T-helper 2 cell treated with Interferon-gamma antibody and Interleukin-4, amounts not matched to agents 5 μg/mL and 100 μg/mL, for 36 hours (primary cell): ENCODE results near the gene UCN.
"Not testable (repeated sequence)": the region's sequence is repeated elsewhere in the genome, so short reads cannot be mapped to it uniquely, and the experiment has no call there.

Experiments used
- DNase-seq: peaks from one replicate; pipeline ENCODE4 v3.0.0; 2021; ENCODE audit warnings: low spot score
- H3K27ac Mint-ChIP-seq: one replicate; pipeline ENCODE4 v1.8.0; 2021; ENCODE audit warnings: mild to moderate bottlenecking, mixed read lengths
- H3K27me3 Mint-ChIP-seq: one replicate; pipeline ENCODE4 v1.8.0; 2021; ENCODE audit warnings: low read depth, mixed read lengths
- H3K36me3 Mint-ChIP-seq: one replicate; pipeline ENCODE4 v1.8.0; 2021; ENCODE audit warnings: low read depth, mixed read lengths
- H3K4me1 Mint-ChIP-seq: one replicate; pipeline ENCODE4 v1.8.0; 2021; ENCODE audit warnings: low read depth, mixed read lengths
- H3K4me3 Mint-ChIP-seq: one replicate; pipeline ENCODE4 v1.8.0; 2022; ENCODE audit warnings: mild to moderate bottlenecking, moderate library complexity, mixed read lengths
- H3K9me3 Mint-ChIP-seq: one replicate; pipeline ENCODE4 v1.8.0; 2021; ENCODE audit warnings: mixed read lengths

The UCN gene

GRCh38 chr2:27285481-27285880 is 22.8 kb downstream of the UCN start:
- Mint-ChIP-seq H3K27me3 (peaks cover 32% of the 10 kb centered on the region), H3K27ac (no peak overlapping the region), H3K36me3 (no peaks in the 10 kb centered on the region), H3K4me3 (no peak overlapping the region), H3K4me1 (peaks cover 5% of the 10 kb centered on the region), H3K9me3 (no peaks in the 10 kb centered on the region)
- DNase-seq: no peak

- no peak for DNase-seq
- Mint-ChIP-seq H3K4me1 (peaks cover 7% of the 10 kb centered on the region), H3K27me3 (peaks cover 32% of the 10 kb centered on the region)
Measured at GRCh38 chr2:27284996-27285395, 23.2 kb downstream of the UCN start.

GRCh38 chr2:27282892-27283291 is 25.4 kb downstream of the UCN start:
- no peak for DNase-seq
- H3K4me1 Mint-ChIP-seq: peaks cover 12% of the 10 kb centered on the region
- H3K9me3 Mint-ChIP-seq: no peaks in the 10 kb centered on the region
- no peak overlapping the region for H3K4me3 Mint-ChIP-seq
- peaks cover 21% of the 10 kb centered on the region for H3K27me3 Mint-ChIP-seq
- H3K36me3 Mint-ChIP-seq: no peaks in the 10 kb centered on the region
- no peak overlapping the region for H3K27ac Mint-ChIP-seq

More at GRCh38 chr2:27284996-27285395, 23.2 kb downstream of the UCN start:
- Mint-ChIP-seq H3K4me3 (no peak overlapping the region), H3K27ac (no peak overlapping the region), H3K9me3 (no peaks in the 10 kb centered on the region), H3K36me3 (no peaks in the 10 kb centered on the region)

GRCh38 chr2:27281855-27282559 is 26.2 kb downstream of the UCN start, which contains the start of gene TRIM54:
Gene TRIM54, plus strand, starts transcription at chr2:27282429. Its CDS starts 303 bp downstream, at chr2:27282732.
- Mint-ChIP-seq H3K9me3 (no peaks in the 10 kb centered on the region), H3K27ac (no peak within 1 kb of the TSS), H3K36me3 (no peaks in the 10 kb centered on the region), H3K4me1 (peaks cover 12% of the 10 kb centered on the region), H3K4me3 (no peak within 1 kb of the TSS), H3K27me3 (peaks cover 18% of the 10 kb centered on the region)
- DNase-seq: no peak

GRCh38 chr2:27281442-27281841 is 26.8 kb downstream of the UCN start:
- DNase-seq: no peak
- H3K9me3 Mint-ChIP-seq: no peaks in the 10 kb centered on the region
- H3K4me1 Mint-ChIP-seq: peaks cover 12% of the 10 kb centered on the region
- no peaks in the 10 kb centered on the region for H3K36me3 Mint-ChIP-seq
- H3K27ac Mint-ChIP-seq: no peak overlapping the region
- no peak overlapping the region for H3K4me3 Mint-ChIP-seq
- peaks cover 14% of the 10 kb centered on the region for H3K27me3 Mint-ChIP-seq

- Mint-ChIP-seq H3K36me3 (no peaks in the 10 kb centered on the region), H3K27ac (no peak overlapping the region), H3K4me1 (peaks cover 12% of the 10 kb centered on the region), H3K9me3 (no peaks in the 10 kb centered on the region), H3K4me3 (no peak overlapping the region), H3K27me3 (peaks cover 10% of the 10 kb centered on the region)
- no peak for DNase-seq
Measured at GRCh38 chr2:27280826-27281225, 27.4 kb downstream of the UCN start.

- Mint-ChIP-seq H3K4me1 (peaks cover 13% of the 10 kb centered on the region), H3K36me3 (no peaks in the 10 kb centered on the region), H3K27ac (no peak overlapping the region), H3K4me3 (no peak overlapping the region), H3K9me3 (no peaks in the 10 kb centered on the region), H3K27me3 (peaks cover 4% of the 10 kb centered on the region)
- no peak for DNase-seq
Measured at GRCh38 chr2:27278010-27278409, 30.2 kb downstream of the UCN start.

- Mint-ChIP-seq H3K9me3 (no peaks in the 10 kb centered on the region), H3K4me3 (no peak within 1 kb of the TSS), H3K27ac (no peak within 1 kb of the TSS), H3K27me3 (peaks cover 8% of the 10 kb centered on the region), H3K36me3 (no peaks in the 10 kb centered on the region), H3K4me1 (peaks cover 12% of the 10 kb centered on the region)
- no peak for DNase-seq
Measured at GRCh38 chr2:27275211-27276150, 32.8 kb downstream of the UCN start, which contains the start of gene DNAJC5G. Gene DNAJC5G, plus strand, starts transcription at chr2:27275433. Its CDS starts 1,296 bp downstream, at chr2:27276729.

- not testable (repeated sequence) for H3K36me3 Mint-ChIP-seq, H3K27ac Mint-ChIP-seq, H3K4me3 Mint-ChIP-seq, DNase-seq, H3K9me3 Mint-ChIP-seq, H3K4me1 Mint-ChIP-seq
- H3K27me3 Mint-ChIP-seq: peaks cover 16% of the 10 kb centered on the region
Measured at GRCh38 chr2:27272537-27273522, 35.4 kb downstream of the UCN start.

- Mint-ChIP-seq H3K36me3 (no peaks in the 10 kb centered on the region), H3K4me3 (no peak overlapping the region), H3K4me1 (peaks cover 4% of the 10 kb centered on the region), H3K9me3 (no peaks in the 10 kb centered on the region), H3K27ac (no peak overlapping the region), H3K27me3 (peaks cover 16% of the 10 kb centered on the region)
- DNase-seq: no peak
Measured at GRCh38 chr2:27271631-27272340, 36.5 kb downstream of the UCN start.

- no peaks in the 10 kb centered on the region for H3K36me3 Mint-ChIP-seq
- no peak overlapping the region for H3K27ac Mint-ChIP-seq
Measured at GRCh38 chr2:27270670-27271069, 37.6 kb downstream of the UCN start.

GRCh38 chr2:27270131-27270530 is 38.1 kb downstream of the UCN start:
- Mint-ChIP-seq H3K9me3 (no peaks in the 10 kb centered on the region), H3K36me3 (no peaks in the 10 kb centered on the region), H3K27ac (no peak overlapping the region), H3K4me1 (peaks cover 8% of the 10 kb centered on the region), H3K27me3 (peaks cover 16% of the 10 kb centered on the region), H3K4me3 (no peak overlapping the region)
- DNase-seq: no peak

More at GRCh38 chr2:27270670-27271069, 37.6 kb downstream of the UCN start:
- no peaks in the 10 kb centered on the region for H3K9me3 Mint-ChIP-seq
- no peak overlapping the region for H3K4me3 Mint-ChIP-seq
- H3K4me1 Mint-ChIP-seq: peaks cover 4% of the 10 kb centered on the region
- DNase-seq: no peak
- peaks cover 16% of the 10 kb centered on the region for H3K27me3 Mint-ChIP-seq

- H3K9me3 Mint-ChIP-seq, DNase-seq, H3K36me3 Mint-ChIP-seq, H3K27ac Mint-ChIP-seq, H3K4me3 Mint-ChIP-seq: not testable (repeated sequence)
- Mint-ChIP-seq H3K4me1 (peaks cover 18% of the 10 kb centered on the region), H3K27me3 (peaks cover 26% of the 10 kb centered on the region)
Measured at GRCh38 chr2:27268296-27268695, 39.9 kb downstream of the UCN start.
